Stimulated activated effector memory CD8-positive, alpha-beta T cell treated with anti-CD3 and anti-CD28 coated beads, Interleukin-12 subunit alpha, Interleukin-12 subunit beta, amount 100 ng/mL, for 72 hours (primary cell): Measurements from ENCODE around the gene MGAT3.
"Not testable (repeated sequence)": the region's sequence is repeated elsewhere in the genome, so short reads cannot be mapped to it uniquely, and the experiment has no call there.

ENCODE experiments used
- ATAC-seq: fragments of 150-1000 bp; cut with Tn5 transposase; 2 replicates; pipeline ENCODE4 v1.10.0; 2021
- DNase-seq, 2 donors: peaks; one replicate each; pipeline ENCODE4 v3.0.0; 2021 to 2022; ENCODE audit warnings: low spot score in 2 of 2
- H3K27ac Mint-ChIP-seq: one replicate; pipeline ENCODE4 v1.8.0; 2022; ENCODE audit warnings: mild to moderate bottlenecking, mixed read lengths
- H3K36me3 Mint-ChIP-seq: one replicate; pipeline ENCODE4 v1.8.0; 2022; ENCODE audit warnings: mild to moderate bottlenecking, mixed read lengths
- H3K4me1 Mint-ChIP-seq: one replicate; pipeline ENCODE4 v1.8.0; 2022; ENCODE audit warnings: mixed read lengths
- H3K4me3 Mint-ChIP-seq: one replicate; pipeline ENCODE4 v1.8.0; 2022; ENCODE audit warnings: mild to moderate bottlenecking, mixed read lengths
- H3K9me3 Mint-ChIP-seq: one replicate; pipeline ENCODE4 v1.8.0; 2022; ENCODE audit warnings: mixed read lengths

The MGAT3 gene

DNA sequence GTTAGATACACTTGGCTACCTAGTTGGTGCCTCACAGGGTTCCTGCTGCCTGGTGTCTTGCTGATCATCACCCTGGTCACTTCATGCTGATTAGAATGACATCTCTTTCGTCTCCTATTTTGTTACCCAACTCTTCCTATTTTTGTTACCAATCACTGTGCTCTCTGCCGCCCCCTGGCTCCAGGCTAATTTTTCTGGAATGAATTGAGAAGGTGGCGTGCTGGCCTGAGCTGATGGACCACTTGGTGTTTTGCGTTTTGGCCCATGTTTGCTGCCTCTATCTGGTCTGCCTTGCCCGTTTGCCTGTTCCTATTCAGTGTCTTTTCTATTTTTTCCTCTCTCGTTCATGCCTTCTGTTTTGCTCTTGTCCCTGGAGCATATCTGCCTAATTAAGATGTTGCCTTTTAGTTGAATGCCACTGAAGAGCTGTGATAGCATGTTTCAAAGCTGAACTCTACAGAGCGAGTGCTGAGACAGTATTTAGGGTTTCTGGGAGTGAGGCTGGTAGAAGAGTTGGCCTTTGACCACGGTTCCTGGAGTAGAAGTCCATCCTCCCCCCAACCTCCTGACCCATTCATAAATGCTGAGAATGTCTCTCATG is 57.7 kb downstream of the MGAT3 start:
- DNase-seq (no peak), ATAC-seq (no peak)
- Mint-ChIP-seq H3K36me3 (peaks cover 93% of the 10 kb centered on the region), H3K27ac (no peak overlapping the region), H3K4me1 (peaks cover 35% of the 10 kb centered on the region), H3K9me3 (no peaks in the 10 kb centered on the region), H3K4me3 (no peak overlapping the region)

DNA sequence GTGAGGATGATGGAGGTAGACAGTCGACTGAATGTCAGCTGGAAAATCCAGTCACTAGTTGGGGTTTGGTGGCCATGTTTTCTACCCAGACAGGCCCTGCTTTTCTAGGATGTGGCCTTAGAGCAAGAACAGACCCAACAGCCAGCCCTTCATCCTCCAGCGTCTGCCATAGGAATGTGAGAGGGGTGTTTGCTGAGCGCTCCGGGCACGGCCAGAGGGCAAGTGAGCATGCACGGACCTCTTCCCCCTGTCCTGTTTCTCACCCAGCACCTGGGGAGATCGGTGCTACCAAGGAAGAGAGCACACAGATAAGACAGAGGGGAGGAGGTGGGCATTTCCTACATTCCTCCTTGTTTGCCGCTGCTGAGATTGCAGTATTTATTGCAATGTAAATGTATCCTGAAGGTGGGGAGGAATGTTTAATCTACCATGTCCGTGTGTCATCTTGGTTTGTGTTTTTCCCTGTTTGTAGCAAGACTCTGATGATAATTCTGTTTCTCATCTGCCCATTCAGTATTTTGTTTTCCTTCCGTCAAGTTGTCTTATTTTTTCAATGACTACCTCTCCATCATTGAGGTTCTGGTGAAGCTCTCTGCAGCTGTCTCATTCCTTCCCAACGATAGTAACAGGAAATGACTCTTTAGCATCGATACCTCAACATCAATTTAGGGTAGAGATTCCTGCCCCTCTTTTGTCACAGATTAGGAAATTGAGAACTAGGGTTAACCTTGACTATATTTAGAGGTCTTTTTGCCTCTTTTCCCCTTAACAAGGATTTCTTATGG is 58.6 kb downstream of the MGAT3 start:
- no peak for ATAC-seq
- H3K36me3 Mint-ChIP-seq = peaks cover 93% of the 10 kb centered on the region
- no peak overlapping the region for H3K4me3 Mint-ChIP-seq
- H3K9me3 Mint-ChIP-seq = no peaks in the 10 kb centered on the region
- DNase-seq = no peak
- peak overlapping the region; percentile 63 for H3K27ac Mint-ChIP-seq
- peaks cover 36% of the 10 kb centered on the region for H3K4me1 Mint-ChIP-seq

DNA sequence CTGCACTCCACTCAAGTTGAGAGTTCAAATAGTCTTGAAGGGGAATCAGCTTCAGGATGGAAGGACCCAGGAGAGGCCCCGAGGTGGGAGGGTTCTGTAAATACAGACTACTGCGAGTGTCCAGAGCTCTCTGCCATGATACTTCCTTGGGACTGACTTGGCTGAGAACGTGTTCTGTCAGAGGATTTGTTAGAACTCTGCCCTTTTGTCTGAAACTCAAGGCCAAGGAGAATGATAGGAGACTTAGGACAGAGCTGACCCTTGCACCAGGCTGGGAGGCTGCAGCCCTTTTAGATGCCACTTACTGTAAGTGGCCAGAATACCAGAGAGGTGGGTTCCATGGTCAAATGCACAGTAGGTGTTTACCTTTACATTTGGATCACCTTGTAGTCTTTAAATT is 60.7 kb downstream of the MGAT3 start:
- DNase-seq (no peak), ATAC-seq (no peak)
- no peaks in the 10 kb centered on the region for H3K9me3 Mint-ChIP-seq
- peaks cover 50% of the 10 kb centered on the region for H3K4me1 Mint-ChIP-seq
- H3K27ac Mint-ChIP-seq = peak overlapping the region; percentile 63
- no peak overlapping the region for H3K4me3 Mint-ChIP-seq
- peaks cover 93% of the 10 kb centered on the region for H3K36me3 Mint-ChIP-seq

DNA sequence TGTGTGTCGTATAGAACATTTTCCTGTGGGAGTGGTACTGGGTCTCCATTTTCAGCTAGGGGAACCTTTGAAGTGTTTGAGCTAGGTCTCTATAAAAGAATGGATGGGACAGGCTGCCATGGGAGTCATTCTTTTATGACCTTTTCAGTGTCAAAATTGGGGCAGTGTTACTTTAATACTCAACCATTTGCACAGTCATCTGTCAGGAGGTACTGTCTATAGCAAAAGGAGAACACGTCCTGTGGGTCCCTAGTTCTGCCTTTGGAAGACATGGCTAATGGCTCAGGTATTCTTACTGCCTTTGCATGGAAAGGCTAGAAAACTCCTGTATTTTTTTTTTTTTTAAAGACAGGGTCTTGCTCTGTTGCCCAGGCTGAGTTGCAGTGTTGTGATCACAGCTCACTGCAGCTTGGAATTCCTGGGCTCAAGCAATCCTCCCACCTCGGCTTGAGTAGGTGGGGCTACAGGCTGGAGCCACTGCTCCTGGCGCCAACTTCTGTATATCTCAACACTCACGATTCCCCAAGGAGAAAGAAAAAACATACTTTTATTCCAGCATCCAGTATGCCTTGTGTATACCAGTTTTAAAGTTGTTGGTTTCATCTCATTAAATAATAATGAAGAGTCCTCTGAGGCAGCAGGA is 61.5 kb downstream of the MGAT3 start:
- DNase-seq = no peak
- peaks cover 93% of the 10 kb centered on the region for H3K36me3 Mint-ChIP-seq
- peak overlapping the region; percentile 93 for H3K4me3 Mint-ChIP-seq
- H3K27ac Mint-ChIP-seq = peak overlapping the region; percentile 100
- H3K4me1 Mint-ChIP-seq = peaks cover 58% of the 10 kb centered on the region
- no peaks in the 10 kb centered on the region for H3K9me3 Mint-ChIP-seq
- no peak for ATAC-seq

DNA sequence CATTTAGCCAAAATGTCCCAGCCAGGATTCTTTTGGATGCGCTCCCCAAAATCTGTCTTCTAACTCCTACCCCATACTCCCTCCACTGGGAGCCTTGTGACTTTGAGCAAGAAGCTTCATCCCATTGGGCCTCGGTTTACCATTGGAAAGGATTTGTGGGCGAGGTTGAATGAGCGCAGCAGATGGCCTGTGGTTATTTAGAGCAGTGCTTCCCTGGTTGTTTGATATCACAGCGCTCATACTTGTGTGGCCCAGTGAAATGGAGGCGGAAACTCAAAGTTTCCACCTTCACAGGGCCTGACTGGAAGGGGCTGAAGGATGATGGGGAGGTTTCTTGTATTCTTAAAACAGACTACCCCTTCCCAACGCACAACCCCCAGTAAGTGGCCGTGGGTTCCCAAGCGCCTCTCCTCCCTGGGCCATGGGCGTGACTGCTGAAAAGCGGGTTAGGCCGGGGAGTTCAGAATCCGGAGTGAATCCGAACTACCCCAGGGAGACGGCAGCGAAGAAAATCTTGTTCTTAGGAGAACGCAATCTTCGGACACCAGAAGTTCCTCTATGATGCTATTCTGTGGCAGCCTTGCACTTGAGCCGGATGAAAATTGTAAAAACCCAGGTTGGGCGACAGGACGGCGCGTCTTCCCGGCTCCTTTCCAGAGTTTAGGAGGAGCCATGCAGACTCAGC is 62.3 kb downstream of the MGAT3 start:
- Mint-ChIP-seq H3K27ac (peak overlapping the region; percentile 100), H3K9me3 (no peaks in the 10 kb centered on the region), H3K4me3 (peak overlapping the region; percentile 93), H3K36me3 (peaks cover 93% of the 10 kb centered on the region), H3K4me1 (peaks cover 62% of the 10 kb centered on the region)
- DNase-seq (no peak), ATAC-seq (no peak)

DNA sequence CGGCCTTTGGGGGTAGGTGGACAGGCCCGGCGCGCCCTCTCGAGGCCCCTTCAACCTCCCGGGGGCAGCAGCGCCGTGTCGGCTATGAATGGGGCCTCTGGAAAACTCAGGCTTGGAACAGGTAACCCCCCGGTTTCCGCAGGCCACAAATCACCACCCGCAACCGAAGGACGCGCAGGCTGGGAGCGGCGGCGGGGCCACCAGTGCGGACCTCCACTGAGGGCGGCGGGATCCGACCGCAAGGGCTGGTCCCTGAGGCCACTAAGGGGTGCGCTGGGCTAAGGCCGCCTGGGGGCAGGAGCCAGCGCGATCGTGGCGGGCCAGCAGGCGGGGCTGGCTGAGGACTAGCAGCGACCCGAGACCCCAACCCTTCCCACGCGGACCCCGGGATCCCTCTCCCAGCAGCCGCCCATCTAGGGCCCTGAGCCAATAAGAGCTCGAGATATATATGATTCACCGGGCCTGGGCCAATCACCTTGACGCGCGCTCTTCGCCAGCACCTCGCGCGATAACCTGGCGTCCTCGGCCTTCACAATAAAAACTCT is 62.9 kb downstream of the MGAT3 start:
- DNase-seq = no peak
- peak; percentile 91 for ATAC-seq
- peaks cover 62% of the 10 kb centered on the region for H3K4me1 Mint-ChIP-seq
- H3K4me3 Mint-ChIP-seq = peak overlapping the region; percentile 93
- peak overlapping the region; percentile 100 for H3K27ac Mint-ChIP-seq
- no peaks in the 10 kb centered on the region for H3K9me3 Mint-ChIP-seq
- peaks cover 93% of the 10 kb centered on the region for H3K36me3 Mint-ChIP-seq

DNA sequence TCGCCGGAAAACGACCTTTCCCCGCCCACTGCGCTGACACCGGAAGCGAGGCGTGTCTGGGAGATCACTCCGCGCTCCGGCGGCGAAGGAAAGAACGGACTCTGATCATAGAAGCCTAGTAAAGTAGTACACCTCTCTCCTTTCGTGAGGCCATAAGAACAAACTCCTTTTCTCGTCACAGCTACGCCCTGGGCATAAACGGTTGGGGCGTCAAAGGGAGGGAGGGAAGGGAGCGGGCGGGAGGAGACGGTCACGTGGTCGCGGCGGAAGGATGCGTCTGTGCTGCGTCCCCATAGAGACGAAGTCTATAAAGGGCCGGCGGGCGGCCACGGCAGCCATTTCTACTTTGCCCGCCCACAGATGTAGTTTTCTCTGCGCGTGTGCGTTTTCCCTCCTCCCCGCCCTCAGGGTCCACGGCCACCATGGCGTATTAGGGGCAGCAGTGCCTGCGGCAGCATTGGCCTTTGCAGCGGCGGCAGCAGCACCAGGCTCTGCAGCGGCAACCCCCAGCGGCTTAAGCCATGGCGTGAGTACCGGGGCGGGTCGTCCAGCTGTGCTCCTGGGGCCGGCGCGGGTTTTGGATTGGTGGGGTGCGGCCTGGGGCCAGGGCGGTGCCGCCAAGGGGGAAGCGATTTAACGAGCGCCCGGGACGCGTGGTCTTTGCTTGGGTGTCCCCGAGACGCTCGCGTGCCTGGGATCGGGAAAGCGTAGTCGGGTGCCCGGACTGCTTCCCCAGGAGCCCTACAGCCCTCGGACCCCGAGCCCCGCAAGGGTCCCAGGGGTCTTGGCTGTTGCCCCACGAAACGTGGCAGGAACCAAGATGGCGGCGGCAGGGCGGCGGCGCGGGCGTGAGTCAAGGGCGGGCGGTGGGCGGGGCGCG is 63.7 kb downstream of the MGAT3 start, which contains the start of gene ATF4:
TSS of gene ATF4 (plus strand) at position 337 of the 880 bp plus-strand sequence. CDS start 884 bp downstream, outside the sequence.
- Mint-ChIP-seq H3K27ac (peak within 1 kb of the TSS; percentile 100), H3K4me1 (peaks cover 66% of the 10 kb centered on the region), H3K36me3 (peaks cover 93% of the 10 kb centered on the region), H3K9me3 (no peaks in the 10 kb centered on the region), H3K4me3 (peak within 1 kb of the TSS; percentile 93)
- ATAC-seq (peak; percentile 54), DNase-seq (peak; percentile 89 to 98)

DNA sequence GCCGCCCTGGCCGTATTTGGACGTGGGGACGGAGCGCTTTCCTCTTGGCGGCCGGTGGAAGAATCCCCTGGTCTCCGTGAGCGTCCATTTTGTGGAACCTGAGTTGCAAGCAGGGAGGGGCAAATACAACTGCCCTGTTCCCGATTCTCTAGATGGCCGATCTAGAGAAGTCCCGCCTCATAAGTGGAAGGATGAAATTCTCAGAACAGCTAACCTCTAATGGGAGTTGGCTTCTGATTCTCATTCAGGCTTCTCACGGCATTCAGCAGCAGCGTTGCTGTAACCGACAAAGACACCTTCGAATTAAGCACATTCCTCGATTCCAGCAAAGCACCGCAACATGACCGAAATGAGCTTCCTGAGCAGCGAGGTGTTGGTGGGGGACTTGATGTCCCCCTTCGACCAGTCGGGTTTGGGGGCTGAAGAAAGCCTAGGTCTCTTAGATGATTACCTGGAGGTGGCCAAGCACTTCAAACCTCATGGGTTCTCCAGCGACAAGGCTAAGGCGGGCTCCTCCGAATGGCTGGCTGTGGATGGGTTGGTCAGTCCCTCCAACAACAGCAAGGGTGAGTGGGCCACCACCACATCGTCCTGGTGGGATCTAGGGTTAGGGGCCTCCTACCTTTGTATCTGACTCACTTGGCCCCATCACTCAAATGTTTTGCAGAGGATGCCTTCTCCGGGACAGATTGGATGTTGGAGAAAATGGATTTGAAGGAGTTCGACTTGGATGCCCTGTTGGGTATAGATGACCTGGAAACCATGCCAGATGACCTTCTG is 64.5 kb downstream of the MGAT3 start:
- H3K27ac Mint-ChIP-seq = peak overlapping the region; percentile 100
- not testable (repeated sequence) for DNase-seq, ATAC-seq, H3K9me3 Mint-ChIP-seq
- H3K4me1 Mint-ChIP-seq = peaks cover 66% of the 10 kb centered on the region
- H3K4me3 Mint-ChIP-seq = peak overlapping the region; percentile 93
- peaks cover 93% of the 10 kb centered on the region for H3K36me3 Mint-ChIP-seq

DNA sequence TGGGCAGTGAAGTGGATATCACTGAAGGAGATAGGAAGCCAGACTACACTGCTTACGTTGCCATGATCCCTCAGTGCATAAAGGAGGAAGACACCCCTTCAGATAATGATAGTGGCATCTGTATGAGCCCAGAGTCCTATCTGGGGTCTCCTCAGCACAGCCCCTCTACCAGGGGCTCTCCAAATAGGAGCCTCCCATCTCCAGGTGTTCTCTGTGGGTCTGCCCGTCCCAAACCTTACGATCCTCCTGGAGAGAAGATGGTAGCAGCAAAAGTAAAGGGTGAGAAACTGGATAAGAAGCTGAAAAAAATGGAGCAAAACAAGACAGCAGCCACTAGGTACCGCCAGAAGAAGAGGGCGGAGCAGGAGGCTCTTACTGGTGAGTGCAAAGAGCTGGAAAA is 65.3 kb downstream of the MGAT3 start:
- H3K9me3 Mint-ChIP-seq, DNase-seq, ATAC-seq: not testable (repeated sequence)
- peak overlapping the region; percentile 93 for H3K4me3 Mint-ChIP-seq
- peaks cover 72% of the 10 kb centered on the region for H3K4me1 Mint-ChIP-seq
- peak overlapping the region; percentile 100 for H3K27ac Mint-ChIP-seq
- peaks cover 89% of the 10 kb centered on the region for H3K36me3 Mint-ChIP-seq

DNA sequence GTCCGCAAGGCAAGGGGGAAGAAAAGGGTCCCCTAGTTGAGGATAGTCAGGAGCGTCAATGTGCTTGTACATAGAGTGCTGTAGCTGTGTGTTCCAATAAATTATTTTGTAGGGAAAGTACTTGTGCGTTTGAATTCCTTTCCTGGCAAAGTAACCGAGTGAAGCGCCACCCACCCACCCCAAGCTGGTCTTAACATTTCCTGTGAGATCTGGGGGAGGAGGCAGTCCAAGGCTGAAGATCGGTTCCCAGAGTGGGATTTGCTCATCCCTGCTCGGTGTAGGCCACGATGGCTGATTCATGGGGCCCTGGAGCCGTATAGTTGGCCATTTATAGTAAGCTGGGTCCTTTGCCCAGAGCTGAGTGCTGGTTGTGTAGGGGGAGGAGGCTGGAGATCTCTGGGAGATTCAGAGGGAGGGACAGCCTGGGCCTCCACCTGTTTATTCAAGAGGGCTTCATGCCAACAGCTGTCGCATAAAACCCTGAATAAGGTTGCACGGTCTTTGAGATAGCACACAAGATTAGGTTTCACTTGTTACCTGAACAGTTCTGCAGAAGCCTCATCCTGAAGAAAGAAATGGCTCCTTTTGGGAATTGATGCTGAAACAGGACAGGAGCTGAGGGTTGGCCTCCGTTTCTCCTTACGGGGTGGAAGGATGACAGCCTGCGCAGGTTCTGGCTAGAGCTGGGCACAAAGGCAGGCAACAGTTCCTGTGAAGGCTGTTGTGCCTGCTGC is 65.9 kb downstream of the MGAT3 start:
- ATAC-seq (peak; percentile 8), DNase-seq (peak in 1 of 2 donors; percentile 66)
- Mint-ChIP-seq H3K36me3 (peaks cover 91% of the 10 kb centered on the region), H3K4me3 (peak overlapping the region; percentile 93), H3K9me3 (no peaks in the 10 kb centered on the region), H3K27ac (peak overlapping the region; percentile 100), H3K4me1 (peaks cover 78% of the 10 kb centered on the region)

DNA sequence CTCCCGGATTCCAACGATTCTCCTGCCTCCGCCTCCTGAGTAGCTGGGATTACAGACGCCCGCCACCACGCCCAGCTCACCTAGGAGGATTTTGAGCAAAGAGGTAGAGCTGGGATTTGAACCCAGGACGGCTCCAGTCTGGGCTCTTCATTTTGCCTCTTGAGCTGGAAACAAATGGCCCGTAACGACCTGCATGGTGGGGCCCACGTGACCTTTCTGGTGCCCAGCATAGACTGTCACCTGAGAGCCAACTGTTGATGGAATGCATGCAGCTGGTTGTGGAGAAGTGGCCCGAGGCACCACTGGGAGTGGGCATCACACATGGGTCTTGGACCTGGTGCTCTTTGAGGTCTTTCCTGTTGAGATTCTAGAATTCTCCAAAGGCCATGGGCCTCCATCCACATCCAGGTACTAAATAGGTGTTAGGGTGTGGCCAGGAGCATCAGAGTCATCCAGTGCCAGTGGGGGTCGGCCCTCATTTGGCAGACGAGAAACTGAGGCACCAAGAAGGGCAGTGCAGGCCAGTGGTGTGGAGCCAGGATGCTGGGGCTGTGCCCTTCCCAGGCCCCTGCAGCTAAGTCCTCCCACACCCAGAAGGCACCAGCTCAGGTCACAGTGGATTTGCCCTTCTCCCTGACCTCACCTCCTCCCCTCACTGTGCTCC is 67.4 kb downstream of the MGAT3 start:
- Mint-ChIP-seq H3K27ac (peak overlapping the region; percentile 100), H3K36me3 (peaks cover 96% of the 10 kb centered on the region), H3K4me1 (peaks cover 85% of the 10 kb centered on the region), H3K9me3 (no peaks in the 10 kb centered on the region), H3K4me3 (peak overlapping the region; percentile 93)
- no peak for ATAC-seq
- no peak for DNase-seq

DNA sequence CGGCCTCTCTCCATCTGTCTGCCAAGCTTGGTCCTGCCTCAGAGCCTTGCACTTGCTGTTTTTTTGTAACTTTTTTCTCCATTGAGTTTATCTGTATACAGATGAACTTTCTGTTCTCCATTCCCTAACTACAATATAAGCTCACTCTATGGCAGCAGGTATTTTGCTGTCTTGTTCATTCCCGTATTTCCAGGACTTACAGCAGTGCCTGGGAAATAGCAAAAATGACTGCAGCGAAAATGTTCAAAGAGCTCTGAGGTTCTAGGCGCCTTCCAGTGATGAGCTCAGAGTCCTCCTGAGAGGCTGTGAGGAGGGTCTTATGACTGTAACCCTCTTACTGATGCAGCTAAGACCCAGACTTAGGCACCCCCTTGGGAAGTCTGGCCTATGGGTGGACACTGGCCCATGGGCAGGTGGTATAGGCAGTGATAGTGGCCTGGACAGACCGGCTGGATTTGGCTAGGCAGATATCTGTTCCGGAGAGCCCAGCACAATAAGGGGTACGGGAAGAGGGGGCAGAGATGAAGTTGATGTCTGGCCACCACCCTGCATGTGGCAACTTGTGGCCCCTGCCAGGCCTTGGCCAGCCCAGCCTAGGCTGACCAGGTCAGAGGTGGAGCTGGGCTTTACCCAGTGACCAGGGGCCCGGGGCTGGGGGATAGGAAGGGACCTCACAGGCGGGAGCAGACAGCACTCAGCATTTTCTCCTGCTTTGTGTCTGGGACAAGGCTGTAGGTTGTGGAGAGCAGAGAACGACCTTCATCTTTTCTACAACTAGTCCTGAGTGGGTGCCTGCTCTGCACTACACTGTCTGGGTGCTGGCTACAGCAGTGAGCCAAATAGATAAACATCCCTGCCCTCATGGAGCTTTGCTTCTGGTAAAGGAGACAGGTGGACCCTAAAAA is 68.2 kb downstream of the MGAT3 start:
- Mint-ChIP-seq H3K27ac (peak overlapping the region; percentile 100), H3K4me1 (peaks cover 89% of the 10 kb centered on the region), H3K9me3 (no peaks in the 10 kb centered on the region), H3K4me3 (peak overlapping the region; percentile 93), H3K36me3 (peaks cover 96% of the 10 kb centered on the region)
- ATAC-seq (no peak), DNase-seq (no peak)
